Sigmoid colon (tissue), 7 donors: ENCODE data around the gene MYOD1. TPM values are rescaled to one million over a fixed set of nuclear protein-coding genes. Genes with fewer than 3 reads are reported as not detected.

Source experiments
- DNase-seq: peaks from one replicate; pipeline ENCODE4 v3.0.0-alpha.2; 2019
- H3K27ac ChIP-seq, 4 donors: fragments of 200-600 bp; sonication (generic); one replicate each; pipeline ENCODE4 v1.5.1; 2016 to 2019; ENCODE audit warnings: mild to moderate bottlenecking in 1 of 4
- H3K27me3 ChIP-seq, 3 donors: fragments of 200-600 bp; sonication (generic); one replicate each; pipeline ENCODE4 v1.5.1; 2019; ENCODE audit warnings: mild to moderate bottlenecking in 1 of 3
- H3K36me3 ChIP-seq, 4 donors: fragments of 200-600 bp; sonication (generic); one replicate each; pipeline ENCODE4 v1.5.1; 2016 to 2019
- H3K4me1 ChIP-seq, 4 donors: fragments of 200-600 bp; sonication (generic); one replicate each; pipeline ENCODE4 v1.5.1; 2017 to 2019
- H3K4me3 ChIP-seq, 4 donors: fragments of 200-600 bp; sonication (generic); one replicate each; pipeline ENCODE4 v1.5.1; 2017 to 2019; ENCODE audit warnings: mild to moderate bottlenecking in 2 of 4, moderate library complexity in 1 of 4
- H3K9me3 ChIP-seq, 4 donors: fragments of 200-600 bp in 3 of 4; sonication (generic) in 3 of 4; one replicate each; pipeline versions ENCODE4 v1.5.1 to v1.6.1; 2013 to 2019
- EP300 ChIP-seq, 4 donors: sonication (generic); formaldehyde crosslinking; IDR thresholded peaks; one replicate each; pipeline ENCODE4 v1.6.1; 2017; ENCODE audit warnings: antibody characterized with exemption in 4 of 4
- POLR2A ChIP-seq, 2 donors: fragments of 450-650 bp; IDR thresholded peaks; one replicate each; pipeline ENCODE4 v1.6.1; 2016; ENCODE audit warnings: antibody characterized with exemption in 2 of 2, mild to moderate bottlenecking in 2 of 2, moderate library complexity in 2 of 2
- POLR2AphosphoS5 ChIP-seq, 4 donors: sonication (generic); formaldehyde crosslinking; IDR thresholded peaks; one replicate each; pipeline ENCODE4 v1.6.1; 2017; ENCODE audit warnings: antibody characterized with exemption in 4 of 4
- WGBS, 2 donors: extraction: QIAGEN DNeasy Blood & Tissue Kit; methylation state at CpG; one replicate each; pipeline ENCODE4 v1.1.7; 2013; 5-methylcytosine and 5-hydroxymethylcytosine counted together
- intact Hi-C: fragments of 100-400 bp; cut with DNase I; formaldehyde crosslinking; loops from one replicate; pipeline ENCODE4 v1.15.1; 2023
- polyA plus RNA-seq, 3 donors: library from polyadenylated mRNA; stranded (reverse); fragments of 200-250 nt; gene quantifications; one replicate each; pipeline ENCODE4 v1.2.3, GENCODE V29; 2013
- total RNA-seq, 4 donors: library from RNA; depleted of rRNA; stranded (reverse); fragments of >200 nt; gene quantifications; one replicate each; pipeline ENCODE4 v1.1.0, GENCODE V29; 2016
- TF ChIP-seq, protein P1 (sequence below), 4 experiments: fragments of 450-650 bp in 3 of 4; fragments of 200-600 bp in 1 of 4; IDR thresholded peaks; one replicate each; pipeline ENCODE4 v1.5.1; 2016 to 2019; ENCODE audit warnings: antibody characterized with exemption in 4 of 4, mild to moderate bottlenecking in 3 of 4, moderate library complexity in 2 of 4
- donor health status: healthy with polysubstance abuse.
- donor health status: Bipolar disorder and iron deficiency.
- donor health status: healthy.

Gene MYOD1
- total and polyA plus RNA-seq, 7 donors: not detected

DNA sequence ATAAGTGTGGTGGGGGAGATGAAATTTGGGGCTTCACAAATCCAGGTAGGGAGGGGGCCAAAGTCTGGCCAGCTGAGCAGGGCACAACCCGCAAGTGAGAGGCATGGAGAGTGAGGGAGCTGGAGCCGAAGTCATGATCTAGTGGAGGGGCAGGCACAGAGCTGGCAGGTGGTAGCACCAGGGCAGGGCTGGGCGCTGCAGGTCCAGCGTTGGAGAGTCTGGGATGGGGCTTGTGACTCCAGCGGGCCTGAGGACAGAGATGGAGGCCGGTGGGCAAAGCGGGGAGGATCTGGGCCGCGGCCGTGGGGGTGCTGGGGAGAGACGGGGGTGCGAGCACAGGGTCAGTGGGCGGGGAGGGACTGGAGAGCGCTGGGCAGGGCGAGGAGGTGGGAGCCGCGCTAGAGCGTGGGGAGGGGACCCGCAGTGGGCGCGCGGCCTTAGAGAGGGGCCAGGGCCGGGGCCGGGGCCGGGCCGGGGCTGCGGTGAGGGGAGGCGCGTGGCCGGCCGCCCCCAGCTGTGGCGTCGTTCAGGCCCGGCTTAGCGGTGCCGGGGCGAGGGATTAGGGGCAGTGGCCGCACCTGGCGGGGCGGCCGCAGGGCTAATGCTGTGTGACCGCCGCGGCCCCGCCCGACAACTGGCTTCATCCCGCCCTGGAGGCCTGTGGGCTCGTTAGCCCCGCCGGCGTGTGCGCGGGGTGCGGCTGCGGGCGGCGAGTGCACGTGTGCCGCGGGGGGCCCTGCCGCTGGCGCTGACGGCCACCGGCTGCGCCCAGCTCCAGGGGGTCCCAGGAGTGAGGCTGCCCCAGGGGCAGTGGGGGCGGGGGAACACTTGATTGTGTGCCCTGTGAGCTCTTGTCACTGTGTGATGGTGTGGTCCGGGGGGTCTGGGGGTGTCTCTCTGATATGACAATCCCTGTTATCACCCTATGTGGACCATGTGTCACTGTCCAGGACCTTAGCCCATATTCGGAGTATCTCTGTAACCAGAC lies 23.6 kb upstream of the MYOD1 start:
- H3K36me3 ChIP-seq: no peaks in the 10 kb centered on the region
- intact Hi-C loops: no loop called here
- TF ChIP-seq POLR2A (IDR thresholded peaks at IDR 0.05) (no peak), POLR2AphosphoS5 (IDR thresholded peaks at IDR 0.05) (no peak), EP300 (IDR thresholded peaks at IDR 0.05) (no peak)
- TF ChIP-seq, protein P1, sequence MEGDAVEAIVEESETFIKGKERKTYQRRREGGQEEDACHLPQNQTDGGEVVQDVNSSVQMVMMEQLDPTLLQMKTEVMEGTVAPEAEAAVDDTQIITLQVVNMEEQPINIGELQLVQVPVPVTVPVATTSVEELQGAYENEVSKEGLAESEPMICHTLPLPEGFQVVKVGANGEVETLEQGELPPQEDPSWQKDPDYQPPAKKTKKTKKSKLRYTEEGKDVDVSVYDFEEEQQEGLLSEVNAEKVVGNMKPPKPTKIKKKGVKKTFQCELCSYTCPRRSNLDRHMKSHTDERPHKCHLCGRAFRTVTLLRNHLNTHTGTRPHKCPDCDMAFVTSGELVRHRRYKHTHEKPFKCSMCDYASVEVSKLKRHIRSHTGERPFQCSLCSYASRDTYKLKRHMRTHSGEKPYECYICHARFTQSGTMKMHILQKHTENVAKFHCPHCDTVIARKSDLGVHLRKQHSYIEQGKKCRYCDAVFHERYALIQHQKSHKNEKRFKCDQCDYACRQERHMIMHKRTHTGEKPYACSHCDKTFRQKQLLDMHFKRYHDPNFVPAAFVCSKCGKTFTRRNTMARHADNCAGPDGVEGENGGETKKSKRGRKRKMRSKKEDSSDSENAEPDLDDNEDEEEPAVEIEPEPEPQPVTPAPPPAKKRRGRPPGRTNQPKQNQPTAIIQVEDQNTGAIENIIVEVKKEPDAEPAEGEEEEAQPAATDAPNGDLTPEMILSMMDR (IDR thresholded peaks at IDR 0.05): no peak
- no peak overlapping the region for H3K27ac ChIP-seq
- WGBS, 2 donors: 9 to 10% methylated on average over 68 of the region's 68 CpGs
- no peaks in the 10 kb centered on the region for H3K4me1 ChIP-seq
- H3K27me3 ChIP-seq: peaks cover 7 to 38% (median 11%) of the 10 kb centered on the region in 3 donors
- DNase-seq: no peak
- H3K9me3 ChIP-seq: no peaks in the 10 kb centered on the region
- no peak overlapping the region for H3K4me3 ChIP-seq

DNA sequence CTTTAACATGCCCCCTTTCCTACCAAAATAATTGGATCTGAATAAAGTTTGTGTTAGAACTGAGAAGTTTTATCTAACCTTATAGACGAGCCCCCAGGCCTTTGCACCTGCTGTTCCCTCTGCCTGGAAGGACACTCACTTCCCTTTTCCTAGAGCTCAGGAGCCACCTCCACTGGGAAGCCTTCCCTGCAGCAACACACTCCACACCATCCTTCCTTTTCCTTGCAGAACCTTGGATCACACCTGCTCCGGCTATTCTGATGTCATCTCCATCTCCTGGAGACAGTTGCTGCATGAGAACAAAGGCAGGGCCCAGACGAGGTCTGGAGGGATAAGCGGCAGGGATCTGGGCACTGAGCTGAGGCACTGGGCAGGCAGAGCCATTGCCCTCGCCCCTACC lies 22.6 kb upstream of the MYOD1 start:
- DNase-seq: no peak
- WGBS, 2 donors: 68 to 77% methylated on average over 5 of the region's 5 CpGs
- Histone ChIP-seq H3K4me3 (no peak overlapping the region), H3K36me3 (no peaks in the 10 kb centered on the region), H3K9me3 (no peaks in the 10 kb centered on the region), H3K27ac (no peak overlapping the region), H3K27me3 (peaks cover 7 to 38% (median 11%) of the 10 kb centered on the region in 3 donors), H3K4me1 (no peaks in the 10 kb centered on the region)
- TF ChIP-seq POLR2A (IDR thresholded peaks at IDR 0.05): no peak
- TF ChIP-seq EP300 (IDR thresholded peaks at IDR 0.05): no peak
- TF ChIP-seq POLR2AphosphoS5 (IDR thresholded peaks at IDR 0.05): no peak
- TF ChIP-seq, protein P1 (IDR thresholded peaks at IDR 0.05): no peak
- intact Hi-C loops: no loop called here

DNA sequence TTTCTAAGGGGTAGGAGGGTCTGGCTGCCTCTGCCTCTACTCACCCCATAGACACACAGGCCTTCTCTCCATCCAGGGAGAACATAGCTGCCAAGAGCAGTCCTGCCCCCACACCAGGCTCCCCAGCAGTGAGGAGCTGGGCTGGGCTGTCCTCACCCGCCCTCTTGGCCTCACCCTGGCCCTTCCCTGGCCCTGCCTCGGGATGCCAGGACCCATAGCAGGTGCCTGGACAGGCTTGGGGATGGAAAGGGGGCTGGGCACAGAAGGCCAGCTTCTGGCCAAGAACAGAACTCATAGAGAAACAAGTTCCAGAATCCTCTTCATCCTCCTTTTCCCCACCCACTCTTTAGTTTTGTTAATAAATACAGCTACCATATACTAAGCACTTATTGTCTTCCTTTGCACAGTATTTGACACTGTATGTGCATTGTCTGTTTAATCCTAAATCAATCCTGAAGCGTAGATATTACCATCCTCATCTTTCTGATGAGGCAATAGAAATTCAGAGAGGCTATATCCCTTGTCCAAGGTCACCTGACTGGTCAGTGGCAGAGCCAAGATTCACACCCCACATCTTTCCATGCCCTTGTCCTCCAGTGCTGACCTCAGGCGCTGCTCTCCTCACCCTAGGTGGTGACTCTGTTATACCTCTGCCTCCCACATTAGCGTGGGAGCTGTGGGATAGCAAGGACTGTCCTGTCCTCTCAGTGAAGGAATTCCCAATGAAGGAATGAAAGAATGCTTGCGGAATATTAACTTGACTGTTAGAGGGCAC lies 22.0 kb upstream of the MYOD1 start:
- Histone ChIP-seq H3K4me1 (no peaks in the 10 kb centered on the region), H3K27ac (no peak overlapping the region), H3K4me3 (no peak overlapping the region), H3K9me3 (no peaks in the 10 kb centered on the region), H3K36me3 (no peaks in the 10 kb centered on the region), H3K27me3 (peaks cover 7 to 35% (median 11%) of the 10 kb centered on the region in 3 donors)
- 47 to 59% methylated on average over 6 of the region's 6 CpGs for WGBS, 2 donors
- DNase-seq: no peak
- TF ChIP-seq, protein P1 (IDR thresholded peaks at IDR 0.05): no peak
- no peak for TF ChIP-seq EP300 (IDR thresholded peaks at IDR 0.05)
- no peak for TF ChIP-seq POLR2A (IDR thresholded peaks at IDR 0.05)
- TF ChIP-seq POLR2AphosphoS5 (IDR thresholded peaks at IDR 0.05): no peak
- intact Hi-C loops: no loop called here

DNA sequence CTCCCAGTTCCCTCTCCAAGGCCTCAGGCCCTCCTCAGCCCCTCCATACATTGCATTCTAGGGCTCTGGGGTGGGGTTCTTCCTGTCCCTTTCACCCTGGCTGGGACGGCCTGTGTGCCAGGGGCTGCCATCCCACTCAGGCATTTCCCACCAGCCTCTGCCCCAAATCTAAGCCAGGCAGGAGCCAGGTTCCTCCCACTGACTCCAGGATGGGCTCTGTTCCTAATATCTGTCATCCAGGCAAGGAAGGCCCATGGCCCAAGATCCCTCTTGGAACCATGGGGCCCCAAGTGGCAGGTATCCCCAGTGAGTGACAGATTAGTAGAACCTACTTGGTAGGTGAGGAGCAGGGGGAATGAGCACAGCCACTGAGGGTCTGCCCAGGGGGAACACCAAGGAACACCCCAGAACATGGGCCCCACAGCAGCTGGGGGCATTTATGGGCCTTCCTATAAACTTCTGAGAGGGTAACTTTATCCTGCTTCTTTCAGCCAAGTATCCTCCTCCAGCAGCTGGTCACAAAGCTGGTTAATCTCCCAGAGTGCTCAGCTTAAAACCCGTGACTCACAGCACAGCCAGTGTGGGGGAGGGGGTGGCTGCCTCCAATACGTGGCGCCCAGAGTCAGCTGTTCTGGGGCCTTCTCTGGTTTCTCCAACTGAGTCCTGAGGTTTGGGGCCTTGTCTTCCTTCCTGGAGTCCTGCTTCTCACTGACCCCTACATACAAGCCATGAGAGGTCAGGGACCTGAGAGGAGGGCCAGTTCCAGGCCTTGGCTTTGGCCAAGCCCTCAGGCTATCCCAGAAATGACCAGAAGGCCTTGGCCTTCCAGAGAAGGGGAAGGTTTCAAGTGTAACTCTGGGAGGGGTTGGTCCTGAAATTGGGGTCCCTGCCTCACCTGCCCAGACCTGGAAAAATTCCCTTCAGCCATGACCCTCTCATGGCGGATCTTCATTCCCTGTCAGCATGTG lies 19.9 kb upstream of the MYOD1 start:
- Histone ChIP-seq H3K4me3 (no peak overlapping the region), H3K27me3 (peaks cover 7 to 29% (median 11%) of the 10 kb centered on the region in 3 donors), H3K36me3 (no peaks in the 10 kb centered on the region), H3K9me3 (peaks cover 0 to 4% (median under 1%) of the 10 kb centered on the region in 4 donors), H3K4me1 (no peaks in the 10 kb centered on the region), H3K27ac (no peak overlapping the region)
- TF ChIP-seq, protein P1 (IDR thresholded peaks at IDR 0.05): no peak
- TF ChIP-seq POLR2A (IDR thresholded peaks at IDR 0.05) (no peak), EP300 (IDR thresholded peaks at IDR 0.05) (no peak), POLR2AphosphoS5 (IDR thresholded peaks at IDR 0.05) (no peak)
- 78 to 81% methylated on average over 5 of the region's 5 CpGs for WGBS, 2 donors
- DNase-seq: no peak
- intact Hi-C loops: no loop called here
